ENCODE data around the gene MED22. TPM values are rescaled to one million over a fixed set of nuclear protein-coding genes. Genes with fewer than 3 reads are reported as not detected.

Gene MED22
- total RNA-seq, 1 experiment from 2014 or later, result 18.6 TPM

- ChIA-PET POLR2A (interaction anchor here (1.7 to 2.7 kb wide), 2 partner anchors 20 to 28 kb away, joined by 7 to 15 read pairs; partner anchors contain the start of genes MED22, RPL7A, SURF1 and SURF2), CTCF (no interaction called here), RAD21 (ENCODE audit: low non-redundant PET in 1 of 2, low total read pairs in 2 of 2, uncharacterized antibody in 2 of 2, unreplicated experiment in 2 of 2) (no interaction called here)
- Histone ChIP-seq H3K4me1 (ENCODE audit: control insufficient read depth in 1 of 2, insufficient read depth in 2 of 2, low read length in 2 of 2) (peaks cover 21 to 29% of the 10 kb centered on the region in 2 experiments), H2AFZ (ENCODE audit: low read depth, low read length, poor library complexity, severe bottlenecking) (no peak within 1 kb of the TSS), H3K9ac (ENCODE audit: low read length) (peak within 1 kb of the TSS; percentile 94), H3K79me2 (ENCODE audit: insufficient read depth, low read length) (peaks cover 49% of the 10 kb centered on the region), H3K27me3 (ENCODE audit: insufficient read depth, low read length) (no peaks in the 10 kb centered on the region), H3K4me3 (replicated peaks in 1 of 2; ENCODE audit: low read depth in 1 of 2, low read length in 2 of 2) (peak within 1 kb of the TSS; percentile 59 to 95), H3K9me3 (ENCODE audit: control insufficient read depth in 1 of 2, insufficient read depth in 1 of 2, low read depth in 1 of 2, low read length in 2 of 2) (no peaks in the 10 kb centered on the region), H3K9me2 (ENCODE audit: insufficient read depth) (no peaks in the 10 kb centered on the region), H3K4me2 (ENCODE audit: low read length) (peak within 1 kb of the TSS; percentile 76), H3K36me3 (ENCODE audit: control insufficient read depth in 1 of 2, insufficient read depth in 2 of 2, low read length in 2 of 2) (peaks cover 6 to 14% of the 10 kb centered on the region in 2 experiments; a peak in 3 of 4 replicates), H3K27ac (ENCODE audit: low read depth, low read length) (peak within 1 kb of the TSS; percentile 91), H4K20me1 (ENCODE audit: insufficient read depth) (0 out of 2 replicates have a peak, but pooled peaks cover 9% of the 10 kb centered on the region)
- intact Hi-C loops (cut with micrococcal nuclease), result no loop called here
- BruUV-seq (replicated peaks), result no TSS peak
- TF ChIP-seq REST (IDR thresholded peaks at IDR 0.05; ENCODE audit: low read depth), result no peak
- peak; percentile 63; the same call in 1 of the 2 replicates for TF ChIP-seq SIN3A (IDR thresholded peaks at IDR 0.05; ENCODE audit: low read depth)
- TF ChIP-seq TCF7L2 (IDR thresholded peaks at IDR 0.05; ENCODE audit: borderline replicate concordance, extremely low read depth, insufficient read depth, insufficient read length), result peak; percentile 95
- no peak for TF ChIP-seq CEBPB (IDR thresholded peaks at IDR 0.05; ENCODE audit: low read depth)
- peak; percentile 98 for TF ChIP-seq ZFX (IDR thresholded peaks at IDR 0.05)
- TF ChIP-seq POLR2A (IDR thresholded peaks at IDR 0.05; ENCODE audit: borderline replicate concordance, extremely low read depth, insufficient read depth, insufficient read length), result peak; percentile 76
- TF ChIP-seq YY1 (IDR thresholded peaks at IDR 0.05; ENCODE audit: extremely low read depth, insufficient replicate concordance, low read depth, low read length), result peak; percentile 51
- no peak for TF ChIP-seq RAD21 (IDR thresholded peaks at IDR 0.05; ENCODE audit: low read depth)
- TF ChIP-seq FOSL1 (IDR thresholded peaks at IDR 0.05; ENCODE audit: low read depth), result no peak
- peak; percentile 94 for TF ChIP-seq POLR2AphosphoS5 (IDR thresholded peaks at IDR 0.05; ENCODE audit: low read depth, low read length)
- no peak for TF ChIP-seq EGR1 (IDR thresholded peaks at IDR 0.05; ENCODE audit: low read depth)
- TF ChIP-seq SP1 (IDR thresholded peaks at IDR 0.05; ENCODE audit: low read depth), result peak; percentile 87
- TF ChIP-seq MAX (IDR thresholded peaks at IDR 0.05), result peak; percentile 96
- TF ChIP-seq ZBTB33 (IDR thresholded peaks at IDR 0.05; ENCODE audit: extremely low read depth, insufficient replicate concordance, low read length), result no peak
- TF ChIP-seq SRF (IDR thresholded peaks at IDR 0.05; ENCODE audit: low read depth), result peak; percentile 45; the same call in 1 of the 2 replicates
- no peak for TF ChIP-seq CBX3 (IDR thresholded peaks at IDR 0.05; ENCODE audit: low read depth)
- peak; percentile 90 for DNase-seq (ENCODE audit: low read depth, low spot score)
- peak; percentile 93 for ATAC-seq
These were observed 28.1 kb upstream of the MED22 start, which contains the start of the genes STKLD1 and SURF4 for GRCh38 chr9:133375724-133376654. Gene STKLD1 (plus strand): TSS chr9:133376366. CDS start chr9:133376474, 108 bp downstream. Gene SURF4 (minus strand): TSS chr9:133376060. CDS start chr9:133375969, 91 bp downstream.
